ENCODE measurements around the gene RELN.
"Not testable (repeated sequence)": the region's sequence is repeated elsewhere in the genome, so short reads cannot be mapped to it uniquely, and the experiment has no call there.

RELN gene

DNA sequence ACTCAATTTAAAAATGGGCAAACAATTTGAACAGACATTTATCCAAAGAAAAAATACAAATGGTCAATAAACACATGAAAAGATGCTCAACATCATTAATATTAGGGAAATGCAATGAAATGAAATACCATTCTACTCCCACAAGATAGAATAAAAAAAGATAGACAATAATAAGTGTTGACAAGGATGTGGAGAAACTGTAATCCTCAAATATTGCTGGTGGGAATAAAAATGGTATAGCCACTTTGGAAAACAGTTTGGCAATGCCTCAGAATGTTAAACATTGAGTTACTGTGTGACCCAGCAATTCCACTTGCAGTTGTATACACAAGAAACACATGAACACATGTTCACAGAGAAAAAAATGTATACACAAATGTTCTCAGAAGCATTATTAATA is 197.6 kb downstream of the RELN start:
- TF ChIP-seq, protein P1, sequence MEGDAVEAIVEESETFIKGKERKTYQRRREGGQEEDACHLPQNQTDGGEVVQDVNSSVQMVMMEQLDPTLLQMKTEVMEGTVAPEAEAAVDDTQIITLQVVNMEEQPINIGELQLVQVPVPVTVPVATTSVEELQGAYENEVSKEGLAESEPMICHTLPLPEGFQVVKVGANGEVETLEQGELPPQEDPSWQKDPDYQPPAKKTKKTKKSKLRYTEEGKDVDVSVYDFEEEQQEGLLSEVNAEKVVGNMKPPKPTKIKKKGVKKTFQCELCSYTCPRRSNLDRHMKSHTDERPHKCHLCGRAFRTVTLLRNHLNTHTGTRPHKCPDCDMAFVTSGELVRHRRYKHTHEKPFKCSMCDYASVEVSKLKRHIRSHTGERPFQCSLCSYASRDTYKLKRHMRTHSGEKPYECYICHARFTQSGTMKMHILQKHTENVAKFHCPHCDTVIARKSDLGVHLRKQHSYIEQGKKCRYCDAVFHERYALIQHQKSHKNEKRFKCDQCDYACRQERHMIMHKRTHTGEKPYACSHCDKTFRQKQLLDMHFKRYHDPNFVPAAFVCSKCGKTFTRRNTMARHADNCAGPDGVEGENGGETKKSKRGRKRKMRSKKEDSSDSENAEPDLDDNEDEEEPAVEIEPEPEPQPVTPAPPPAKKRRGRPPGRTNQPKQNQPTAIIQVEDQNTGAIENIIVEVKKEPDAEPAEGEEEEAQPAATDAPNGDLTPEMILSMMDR (IDR thresholded peaks at IDR 0.05; ENCODE audit: low read depth, low read length), result no peak
- in situ Hi-C loops (cut with HindIII; ENCODE audit: low sequenced_read_pairs), result no loop called here
- DNase-seq (ENCODE audit: low read depth, low spot score), result no peak
- H3K4me3 ChIP-seq (ENCODE audit: low read depth, low read length), result no peak overlapping the region

DNA sequence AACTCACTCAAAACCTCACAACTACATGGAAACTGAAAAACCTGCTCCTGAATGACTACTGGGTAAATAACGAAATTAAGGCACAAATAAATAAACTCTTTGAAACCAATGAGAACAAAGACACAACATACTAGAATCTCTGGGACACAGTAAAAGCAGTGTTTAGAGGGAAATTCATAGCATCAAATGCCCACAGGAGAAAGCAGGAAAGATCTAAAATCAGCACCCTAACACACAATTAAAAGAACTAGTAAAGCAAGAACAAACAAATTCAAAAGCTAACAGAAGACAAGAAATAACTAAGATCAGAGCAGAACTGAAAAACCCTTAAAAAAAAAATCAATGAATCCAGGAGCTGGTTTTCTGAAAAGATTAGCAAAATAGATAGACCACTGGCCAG is 202.4 kb downstream of the RELN start:
- in situ Hi-C loops (cut with HindIII; ENCODE audit: low sequenced_read_pairs); DNase-seq (ENCODE audit: low read depth, low spot score); H3K4me3 ChIP-seq (ENCODE audit: low read depth, low read length): not testable (repeated sequence)

DNA sequence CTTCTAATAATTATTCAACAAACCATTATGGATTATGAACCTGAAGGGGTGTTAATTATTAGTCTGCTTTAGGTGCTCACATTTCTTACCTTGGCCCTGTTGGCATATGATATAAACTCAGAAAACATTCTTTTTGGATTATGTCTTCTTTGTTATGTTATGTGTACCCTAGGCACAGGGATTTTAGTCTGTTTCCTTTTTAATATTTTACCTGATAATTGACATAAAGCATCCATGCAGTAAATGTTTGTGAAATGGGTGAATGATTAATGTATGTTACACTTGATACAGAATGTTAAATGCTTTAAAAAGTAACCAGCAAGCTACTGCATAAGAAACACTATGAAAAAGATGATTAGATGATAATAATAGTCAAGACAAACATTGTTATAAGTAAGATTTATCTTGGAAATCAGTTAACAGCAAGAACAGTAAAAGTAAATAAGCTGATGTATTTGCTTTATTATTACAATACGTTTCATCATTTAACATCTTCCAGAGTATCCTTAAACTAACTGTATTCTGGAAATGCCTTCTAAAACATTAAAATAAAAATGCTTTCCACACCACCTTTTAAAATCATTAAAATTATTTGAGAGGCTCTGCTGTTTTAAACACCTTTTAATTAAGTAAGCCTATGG is 204.7 kb downstream of the RELN start:
- in situ Hi-C loops (cut with HindIII; ENCODE audit: low sequenced_read_pairs), result no loop called here
- TF ChIP-seq, protein P1 (IDR thresholded peaks at IDR 0.05; ENCODE audit: low read depth, low read length), result no peak
- H3K4me3 ChIP-seq (ENCODE audit: low read depth, low read length), result no peak overlapping the region
- no peak for DNase-seq (ENCODE audit: low read depth, low spot score)

DNA sequence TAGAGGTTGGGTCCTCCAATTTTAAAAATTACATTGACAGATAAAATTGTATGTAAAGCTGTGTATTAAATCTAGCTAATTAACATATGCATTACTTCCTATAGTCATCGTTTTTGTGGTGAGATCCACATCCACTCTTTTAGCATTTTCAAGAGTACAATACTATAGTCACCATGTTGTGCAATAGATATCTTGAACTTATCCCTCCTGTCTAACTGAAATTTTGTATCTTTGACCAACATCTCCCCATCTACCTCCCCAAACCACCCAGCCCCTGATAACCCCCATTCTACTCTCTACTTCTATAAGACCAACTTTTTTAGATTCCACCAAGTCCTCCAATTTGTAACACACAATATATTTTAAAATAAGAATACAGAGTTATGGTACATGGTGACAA is 208.0 kb downstream of the RELN start:
- no peak overlapping the region for H3K4me3 ChIP-seq (ENCODE audit: low read depth, low read length)
- TF ChIP-seq, protein P1 (IDR thresholded peaks at IDR 0.05; ENCODE audit: low read depth, low read length), result no peak
- in situ Hi-C loops (cut with HindIII; ENCODE audit: low sequenced_read_pairs), result no loop called here
- DNase-seq (ENCODE audit: low read depth, low spot score), result no peak

DNA sequence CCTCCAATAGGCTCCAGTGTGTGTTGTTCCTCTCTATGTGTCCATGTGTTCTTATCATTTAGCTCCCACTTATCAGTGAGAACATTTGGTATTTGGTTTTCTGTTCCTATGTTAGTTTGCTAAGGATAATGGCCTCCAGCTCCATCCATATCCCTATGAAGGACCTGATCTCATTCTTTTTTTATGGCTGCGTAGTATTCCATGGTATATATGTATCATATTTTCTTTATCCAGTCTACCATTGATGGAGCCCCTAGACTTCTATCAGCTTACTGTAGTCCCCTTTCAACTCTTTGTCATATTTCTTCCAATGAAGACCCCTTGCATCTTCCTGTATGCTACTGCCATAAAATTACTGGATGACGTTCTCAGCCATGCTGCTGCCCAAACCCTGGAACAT is 208.9 kb downstream of the RELN start:
- DNase-seq (ENCODE audit: low read depth, low spot score); H3K4me3 ChIP-seq (ENCODE audit: low read depth, low read length); in situ Hi-C loops (cut with HindIII; ENCODE audit: low sequenced_read_pairs): not testable (repeated sequence)

DNA sequence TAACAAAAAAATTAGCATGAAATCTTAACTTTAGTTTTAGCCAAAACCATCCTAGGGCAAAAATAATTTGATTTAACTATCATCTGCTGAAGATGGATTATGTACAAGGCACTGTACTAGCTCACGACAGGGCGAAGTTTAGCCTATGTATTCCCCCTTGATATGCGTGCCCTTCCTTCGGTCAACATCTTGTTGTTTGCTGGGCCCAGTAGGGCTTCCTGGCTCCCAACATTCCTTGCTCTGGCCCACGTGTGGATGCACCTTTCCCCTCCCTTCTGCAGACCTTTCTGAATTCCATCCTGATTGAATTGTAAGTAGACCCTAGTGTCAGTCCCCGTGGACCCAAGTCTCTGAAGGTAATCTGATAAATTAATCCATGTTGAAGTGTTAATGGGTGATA is 212.0 kb downstream of the RELN start:
- no peak overlapping the region for H3K4me3 ChIP-seq (ENCODE audit: low read depth, low read length)
- in situ Hi-C loops (cut with HindIII; ENCODE audit: low sequenced_read_pairs), result no loop called here
- no peak for DNase-seq (ENCODE audit: low read depth, low spot score)
- TF ChIP-seq, protein P1 (IDR thresholded peaks at IDR 0.05; ENCODE audit: low read depth, low read length), result no peak

DNA sequence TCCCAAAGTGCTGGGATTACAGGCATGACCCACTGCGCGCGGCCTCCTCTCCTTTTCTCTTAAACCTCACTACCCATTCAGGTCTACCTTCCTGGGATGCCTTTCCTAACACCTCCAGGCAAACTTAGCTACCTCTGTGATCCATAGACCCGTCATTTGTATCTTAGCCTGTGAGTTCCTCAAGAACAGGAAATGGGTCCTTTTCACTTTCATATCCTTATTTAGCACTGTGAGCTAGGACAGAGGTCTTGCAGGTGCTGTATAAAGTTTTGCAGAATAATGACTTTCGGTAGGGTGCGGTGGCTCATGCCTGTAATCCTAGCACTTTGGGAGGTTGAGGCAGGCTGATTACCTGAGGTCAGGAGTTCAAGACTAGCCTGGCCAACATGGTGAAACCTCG is 215.7 kb downstream of the RELN start:
- DNase-seq (ENCODE audit: low read depth, low spot score), result no peak
- H3K4me3 ChIP-seq (ENCODE audit: low read depth, low read length), result no peak overlapping the region
- in situ Hi-C loops (cut with HindIII; ENCODE audit: low sequenced_read_pairs), result no loop called here
- TF ChIP-seq, protein P1 (IDR thresholded peaks at IDR 0.05; ENCODE audit: low read depth, low read length), result no peak

Measured in astrocyte of the spinal cord (primary cell).